H1 (cell line): ENCODE data around the gene VWF. TPM values are rescaled to one million over a fixed set of nuclear protein-coding genes. Genes with fewer than 3 reads are reported as not detected.
A peak's percentile ranks its signal among the peaks of the same experiment; 100 is the strongest.

Experiments
- CTCF ChIA-PET: fragments of 300-600 bp; sonication (Branson Sonifier 250); formaldehyde crosslinking; loops from one replicate; lab custom pipeline; 2021; ENCODE audit not compliant: partially characterized antibody; lab: Charles Lee
- POLR2A ChIA-PET: fragments of 300-600 bp; sonication (Branson Sonifier 250); formaldehyde crosslinking; loops from one replicate; lab custom pipeline; 2021; ENCODE audit warnings: inconsistent platforms; ENCODE audit not compliant: partially characterized antibody; lab: Charles Lee
- DNase-seq, 2 experiments: peaks; one replicate each; pipeline versions ENCODE4 v3.0.0 to v3.0.0-alpha.2; 2010 to 2022; ENCODE audit warnings: low spot score in 2 of 2, low read depth in 1 of 2, mixed read lengths in 1 of 2
- FAIRE-seq: peaks from 2 replicates; lab custom pipeline; 2011; peaks lifted over from hg19 to GRCh38; lab: Jason Lieb, UNC
- H2AFZ ChIP-seq: 2 replicates; pipeline ENCODE4 v1.8.1; 2012; ENCODE audit warnings: low read length, inconsistent platforms
- H2AK5ac ChIP-seq: 2 replicates; pipeline ENCODE4 v1.6.1; 2013; ENCODE audit warnings: low read depth, low read length
- H2BK120ac ChIP-seq: replicated peaks from 2 replicates; pipeline ENCODE3; 2013; ENCODE audit warnings: low read depth, low read length, inconsistent platforms
- H2BK12ac ChIP-seq: 2 replicates; pipeline ENCODE4 v1.6.1; 2013; ENCODE audit warnings: low read depth, low read length
- H2BK15ac ChIP-seq: 2 replicates; pipeline ENCODE4 v1.6.1; 2013; ENCODE audit warnings: low read length
- H2BK20ac ChIP-seq: 2 replicates; pipeline ENCODE4 v1.6.1; 2013; ENCODE audit warnings: low read length
- H2BK5ac ChIP-seq: 2 replicates; pipeline ENCODE4 v1.6.1; 2013; ENCODE audit warnings: low read depth, low read length
- H3K14ac ChIP-seq: 2 replicates; pipeline ENCODE4 v1.6.1; 2013; ENCODE audit warnings: inconsistent platforms; ENCODE audit not compliant: insufficient read length
- H3K18ac ChIP-seq: 2 replicates; pipeline ENCODE4 v1.6.1; 2013; ENCODE audit warnings: low read length; ENCODE audit errors: extremely low read depth
- H3K23ac ChIP-seq: 2 replicates; pipeline ENCODE4 v1.6.1; 2013; ENCODE audit warnings: inconsistent platforms; ENCODE audit not compliant: insufficient read length
- H3K23me2 ChIP-seq: 2 replicates; pipeline ENCODE4 v1.6.1; 2013; ENCODE audit warnings: low read depth, low read length
- H3K27ac ChIP-seq: 2 replicates; pipeline ENCODE4 v1.6.1; 2011; ENCODE audit warnings: low read depth, low read length, inconsistent platforms
- H3K27me3 ChIP-seq, 4 experiments: replicated peaks in 1 of 4; 1 replicate in 1 of 4; 2 replicates in 3 of 4; pipeline versions ENCODE4 v1.6.1 to v1.8.1; 2011 to 2013; ENCODE audit warnings: low read length in 3 of 4, mild to moderate bottlenecking in 3 of 4, inconsistent platforms in 2 of 4, mixed read lengths in 2 of 4, moderate library complexity in 1 of 4; ENCODE audit not compliant: control insufficient read depth in 3 of 4, insufficient read depth in 3 of 4; ENCODE audit errors: extremely low read depth in 1 of 4
- H3K36me3 ChIP-seq, 4 experiments: 2 replicates each; pipeline versions ENCODE4 v1.6.1 to v1.8.1; 2011 to 2013; ENCODE audit warnings: mild to moderate bottlenecking in 4 of 4, low read length in 3 of 4, moderate library complexity in 2 of 4, control low read depth in 1 of 4, inconsistent platforms in 1 of 4; ENCODE audit not compliant: insufficient read depth in 4 of 4, control insufficient read depth in 2 of 4
- H3K4ac ChIP-seq: replicated peaks from 2 replicates; pipeline ENCODE3; 2013; ENCODE audit warnings: low read length, low read depth, mixed read lengths, inconsistent platforms; ENCODE audit not compliant: insufficient read length
- H3K4me1 ChIP-seq, 4 experiments: replicated peaks in 1 of 4; 1 replicate in 1 of 4; 2 replicates in 3 of 4; pipeline versions ENCODE4 v1.6.1 to v1.8.1; 2011 to 2013; ENCODE audit warnings: low read length in 3 of 4, inconsistent platforms in 2 of 4, mixed read lengths in 1 of 4; ENCODE audit not compliant: insufficient read depth in 4 of 4, control insufficient read depth in 3 of 4
- H3K4me2 ChIP-seq, 2 experiments: 2 replicates each; pipeline versions ENCODE4 v1.6.1 to v1.8.1; 2011 to 2013; ENCODE audit warnings: low read depth in 2 of 2, low read length in 2 of 2, control low read depth in 1 of 2, inconsistent platforms in 1 of 2, mild to moderate bottlenecking in 1 of 2; ENCODE audit not compliant: insufficient read depth in 1 of 2
- H3K4me3 ChIP-seq, 4 experiments: fragments of 200-600, 300-600 bp in 1 of 4; sonication (generic), shearing (Covaris generic), sonication (Bioruptor Twin) in 1 of 4; 2 replicates each; pipeline versions ENCODE4 v1.5.1 to v1.8.1; 2011 to 2016; ENCODE audit warnings: low read length in 4 of 4, low read depth in 3 of 4, control low read depth in 2 of 4, inconsistent platforms in 2 of 4, mild to moderate bottlenecking in 2 of 4, mixed read lengths in 1 of 4, moderate library complexity in 1 of 4; ENCODE audit not compliant: insufficient read depth in 2 of 4; ENCODE audit errors: extremely low read depth in 1 of 4
- H3K56ac ChIP-seq: replicated peaks from 2 replicates; pipeline ENCODE3; 2013; ENCODE audit warnings: low read depth, mild to moderate bottlenecking, mixed read lengths, low read length, inconsistent platforms; ENCODE audit not compliant: insufficient read length
- H3K79me1 ChIP-seq: 2 replicates; pipeline ENCODE4 v1.6.1; 2013; ENCODE audit warnings: low read depth, low read length, control low read depth
- H3K79me2 ChIP-seq, 2 experiments: 2 replicates each; pipeline versions ENCODE4 v1.6.1 to v1.8.1; 2012 to 2013; ENCODE audit warnings: low read length in 2 of 2, mild to moderate bottlenecking in 2 of 2, inconsistent platforms in 1 of 2; ENCODE audit not compliant: insufficient read depth in 2 of 2, control insufficient read depth in 1 of 2
- H3K9ac ChIP-seq, 4 experiments: replicated peaks in 1 of 4; 1 replicate in 1 of 4; 2 replicates in 3 of 4; pipeline versions ENCODE4 v1.6.1 to v1.8.1; 2011 to 2013; ENCODE audit warnings: low read depth in 3 of 4, low read length in 3 of 4, control low read depth in 2 of 4, mild to moderate bottlenecking in 2 of 4, moderate library complexity in 2 of 4, inconsistent platforms in 1 of 4; ENCODE audit errors: extremely low read depth in 1 of 4
- H3K9me3 ChIP-seq, 2 experiments: 2 replicates each; pipeline versions ENCODE4 v1.6.1 to v1.8.1; 2012 to 2013; ENCODE audit warnings: mild to moderate bottlenecking in 2 of 2, moderate library complexity in 2 of 2, control low read depth in 1 of 2, inconsistent platforms in 1 of 2, low read depth in 1 of 2, low read length in 1 of 2, mixed read lengths in 1 of 2; ENCODE audit not compliant: insufficient read depth in 2 of 2
- H4K20me1 ChIP-seq, 2 experiments: replicated peaks in 1 of 2; 2 replicates each; pipeline versions ENCODE3 to v1.8.1; 2011 to 2013; ENCODE audit warnings: inconsistent platforms in 2 of 2, low read length in 2 of 2, mild to moderate bottlenecking in 1 of 2; ENCODE audit not compliant: insufficient read depth in 2 of 2, control insufficient read depth in 1 of 2
- H4K5ac ChIP-seq: 2 replicates; pipeline ENCODE4 v1.6.1; 2013; ENCODE audit warnings: low read length, low read depth, mixed read lengths, inconsistent platforms; ENCODE audit not compliant: insufficient read length
- H4K8ac ChIP-seq: 2 replicates; pipeline ENCODE4 v1.8.0; 2013; ENCODE audit warnings: mild to moderate bottlenecking, moderate library complexity, low read length, inconsistent platforms; ENCODE audit not compliant: insufficient read depth; ENCODE audit errors: extremely low read depth
- H4K91ac ChIP-seq: replicated peaks from 2 replicates; pipeline ENCODE3; 2013; ENCODE audit warnings: low read length, mixed read lengths, inconsistent platforms; ENCODE audit not compliant: insufficient read length
- MAFK ChIP-seq: IDR thresholded peaks from 2 replicates; pipeline ENCODE4 v1.6.1; 2012; ENCODE audit warnings: low read depth, mild to moderate bottlenecking, improper control_type of control experiment, low read length
- SAP30 ChIP-seq: fragments of 300-600 bp; sonication (generic); IDR thresholded peaks from 2 replicates; pipeline ENCODE4 v1.7.1; 2012; ENCODE audit warnings: low read length, moderate library complexity, mild to moderate bottlenecking, inconsistent platforms; ENCODE audit not compliant: insufficient read depth, insufficient replicate concordance
- WGBS, 2 experiments: shearing (Covaris generic) in 1 of 2; methylation state at CpG; one replicate each; pipeline versions ENCODE4 v1.1.6 to v1.1.7; 2013 to 2015; ENCODE audit warnings: low lambda C conversion rate in 2 of 2, mixed read lengths in 2 of 2, inconsistent platforms in 1 of 2, low coverage in 1 of 2, missing lambda C conversion rate in 1 of 2; ENCODE audit not compliant: insufficient replicate concordance in 2 of 2, insufficient coverage in 1 of 2, insufficient read length in 1 of 2; ENCODE audit errors: extremely low coverage in 1 of 2, missing lambda C conversion rate in 1 of 2; 5-methylcytosine and 5-hydroxymethylcytosine counted together
- polyA plus RNA-seq, 7 experiments: library from polyadenylated mRNA; depleted of rRNA in 3 of 7; stranded (reverse) in 5 of 7; unstranded in 2 of 7; fragments of >200 nt in 5 of 7; fragments of 200-250 nt in 2 of 7; gene quantifications; 1 replicate in 5 of 7; 2 replicates in 1 of 7; 4 replicates in 1 of 7; pipeline versions ENCODE4 v1.2.1 to v1.2.3, GENCODE V29; 2011 to 2013; ENCODE audit warnings: missing spikeins in 2 of 7, mixed read lengths in 2 of 7
- total RNA-seq: library from RNA; stranded (reverse); fragmentation: NEBNext Ultra II Directional; extraction: Animal tissue kit (Norgen Biotek cat#: 25700); gene quantifications from 2 replicates; pipeline ENCODE4 v1.2.1, GENCODE V29; 2021

The VWF gene
- total and polyA plus RNA-seq, 2 of the 8 experiments (the other 6 are each of a cell fraction or from before 2014, with no cell fraction given): 0.39 to 0.60 TPM

DNA sequence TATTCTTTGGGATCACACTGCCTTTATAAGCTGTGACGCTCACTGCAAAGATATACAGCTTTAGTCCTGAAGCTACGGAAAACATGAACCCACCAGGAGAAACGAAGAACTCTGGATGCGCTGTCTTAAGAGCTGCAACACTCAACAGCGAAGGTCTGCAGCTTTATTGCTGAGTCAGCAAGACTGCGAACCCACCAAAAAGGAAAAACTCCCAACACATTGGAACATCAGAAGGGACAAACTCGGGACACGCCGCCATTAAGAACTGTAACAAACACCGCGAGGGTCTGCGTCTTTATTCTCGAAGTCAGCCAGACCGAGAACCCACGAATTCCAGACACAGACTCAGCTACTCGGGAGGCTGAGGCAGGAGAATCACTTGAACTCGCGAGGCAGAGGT is 9.2 kb upstream of the VWF start:
- WGBS, 2 experiments: 89% methylated on average over 18 of the region's 18 CpGs; no CpG with 5 or more reads in 1 of the 2 experiments
- Histone ChIP-seq H3K56ac (no peak overlapping the region), H4K5ac (no peak overlapping the region), H2BK15ac (no peak overlapping the region), H2BK20ac (no peak overlapping the region), H3K4me1 (no peaks in the 10 kb centered on the region), H3K79me1 (no peaks in the 10 kb centered on the region), H3K27me3 (no peaks in the 10 kb centered on the region), H4K91ac (no peak overlapping the region), H2BK120ac (no peak overlapping the region), H3K23me2 (no peaks in the 10 kb centered on the region), H3K18ac (no peak overlapping the region), H3K9ac (no peak overlapping the region), H3K23ac (no peak overlapping the region), H4K20me1 (no peaks in the 10 kb centered on the region), H2AK5ac (no peak overlapping the region), H3K4ac (no peak overlapping the region), H3K27ac (no peak overlapping the region), H2BK12ac (no peak overlapping the region), H3K14ac (no peak overlapping the region), H3K36me3 (no peaks in the 10 kb centered on the region), H3K9me3 (no peaks in the 10 kb centered on the region; a peak in 1 of 4 replicates), H3K4me2 (no peak overlapping the region), H4K8ac (no peak overlapping the region)
- ChIA-PET POLR2A (interaction anchor here (1.5 kb wide), 1 partner anchor 26 kb away, joined by 3 read pairs; no protein-coding TSS in a partner anchor), CTCF (interaction anchor here (0.8 to 1.7 kb wide), 10 partner anchors 9 to 219 kb away, joined by 3 to 8 read pairs (median 3); no protein-coding TSS in a partner anchor)
- DNase-seq: no peak
- FAIRE-seq: no peak
- TF ChIP-seq SAP30 (no peak), MAFK (peak; percentile 99)
- TF ChIP-seq, all 59 proteins: peak for 1
- H3K4me3 ChIP-seq: no peak overlapping the region
- H3K79me2 ChIP-seq: no peaks in the 10 kb centered on the region
- H2BK5ac ChIP-seq: no peak overlapping the region
- no peak overlapping the region for H2AFZ ChIP-seq
